ENCODE data around the gene OGFOD3. TPM values are rescaled to one million over a fixed set of nuclear protein-coding genes. Genes with fewer than 3 reads are reported as not detected.

OGFOD3 gene
- total RNA-seq, 1 donor from 2014 or later = 26.7 TPM

GRCh38 chr17:82400206-82400605 is 18.2 kb downstream of the OGFOD3 start:
- no peak for DNase-seq
- peaks cover 11% of the 10 kb centered on the region for H3K4me1 Mint-ChIP-seq
- H3K27me3 Mint-ChIP-seq = no peaks in the 10 kb centered on the region
- intact Hi-C loops (cut with micrococcal nuclease) = no loop called here
- H3K27ac Mint-ChIP-seq = no peak overlapping the region
- peaks cover 21% of the 10 kb centered on the region for H3K36me3 Mint-ChIP-seq (ENCODE audit: low read depth)
- no peak overlapping the region for H3K4me3 Mint-ChIP-seq
- H3K9me3 Mint-ChIP-seq = no peaks in the 10 kb centered on the region

DNA sequence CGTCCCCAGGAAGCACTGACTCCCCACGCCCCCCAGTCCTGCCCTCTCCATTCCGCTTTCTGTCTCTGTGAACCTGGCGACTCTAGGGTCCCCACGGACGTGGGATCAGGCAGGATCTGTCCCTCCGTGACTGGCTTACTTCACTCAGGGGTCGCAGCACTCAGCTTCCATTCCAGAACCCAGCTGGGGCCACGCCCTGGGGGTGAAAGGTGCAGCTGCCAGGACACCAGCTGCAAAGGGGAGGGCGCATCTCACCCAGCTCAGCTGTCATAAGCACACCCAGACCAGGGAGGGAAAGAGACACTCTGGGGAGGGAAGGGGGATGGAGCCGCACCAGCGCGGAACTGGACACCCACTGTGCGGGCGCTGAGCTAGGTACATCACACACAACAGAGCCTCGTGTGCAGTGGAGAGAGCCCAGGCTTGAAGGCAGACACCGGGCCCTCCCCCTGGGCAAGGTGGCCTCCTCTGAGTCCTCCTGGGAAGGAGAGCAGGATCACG is 18.7 kb downstream of the OGFOD3 start:
- Mint-ChIP-seq H3K9me3 (no peaks in the 10 kb centered on the region), H3K36me3 (ENCODE audit: low read depth) (peaks cover 23% of the 10 kb centered on the region), H3K4me1 (peaks cover 11% of the 10 kb centered on the region), H3K27me3 (no peaks in the 10 kb centered on the region), H3K4me3 (no peak overlapping the region), H3K27ac (no peak overlapping the region)
- intact Hi-C loops (cut with micrococcal nuclease) = no loop called here
- no peak for DNase-seq

DNA sequence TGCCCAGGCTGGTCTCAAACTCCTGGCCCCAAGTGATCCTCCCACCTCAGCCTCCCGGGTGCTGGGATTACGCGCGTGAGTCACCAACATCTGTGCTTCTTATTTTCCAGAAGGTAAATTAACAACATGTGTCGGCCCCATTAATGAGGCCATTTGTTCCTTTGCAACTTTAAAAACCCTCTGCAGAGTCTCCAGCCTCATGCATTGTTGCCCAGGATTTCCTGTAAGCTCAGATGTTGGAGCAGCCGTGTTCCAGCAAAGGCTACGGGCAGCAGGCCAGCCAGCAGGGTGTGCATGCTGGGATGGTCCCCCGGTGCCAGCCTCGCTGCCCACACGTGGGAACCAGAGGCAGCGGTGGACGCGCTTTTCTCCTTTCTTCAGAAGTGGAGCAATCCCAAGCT is 19.3 kb downstream of the OGFOD3 start:
- intact Hi-C loops (cut with micrococcal nuclease) = no loop called here
- Mint-ChIP-seq H3K4me1 (peaks cover 13% of the 10 kb centered on the region), H3K27me3 (no peaks in the 10 kb centered on the region), H3K4me3 (no peak overlapping the region), H3K9me3 (no peaks in the 10 kb centered on the region), H3K36me3 (ENCODE audit: low read depth) (peaks cover 21% of the 10 kb centered on the region), H3K27ac (no peak overlapping the region)
- DNase-seq = no peak

GRCh38 chr17:82397449-82398335 is 20.7 kb downstream of the OGFOD3 start:
- Mint-ChIP-seq H3K27ac (no peak overlapping the region), H3K4me3 (no peak overlapping the region), H3K4me1 (peaks cover 12% of the 10 kb centered on the region), H3K36me3 (ENCODE audit: low read depth) (peaks cover 12% of the 10 kb centered on the region), H3K9me3 (no peaks in the 10 kb centered on the region), H3K27me3 (no peaks in the 10 kb centered on the region)
- no peak for DNase-seq
- intact Hi-C loops (cut with micrococcal nuclease) = no loop called here

DNA sequence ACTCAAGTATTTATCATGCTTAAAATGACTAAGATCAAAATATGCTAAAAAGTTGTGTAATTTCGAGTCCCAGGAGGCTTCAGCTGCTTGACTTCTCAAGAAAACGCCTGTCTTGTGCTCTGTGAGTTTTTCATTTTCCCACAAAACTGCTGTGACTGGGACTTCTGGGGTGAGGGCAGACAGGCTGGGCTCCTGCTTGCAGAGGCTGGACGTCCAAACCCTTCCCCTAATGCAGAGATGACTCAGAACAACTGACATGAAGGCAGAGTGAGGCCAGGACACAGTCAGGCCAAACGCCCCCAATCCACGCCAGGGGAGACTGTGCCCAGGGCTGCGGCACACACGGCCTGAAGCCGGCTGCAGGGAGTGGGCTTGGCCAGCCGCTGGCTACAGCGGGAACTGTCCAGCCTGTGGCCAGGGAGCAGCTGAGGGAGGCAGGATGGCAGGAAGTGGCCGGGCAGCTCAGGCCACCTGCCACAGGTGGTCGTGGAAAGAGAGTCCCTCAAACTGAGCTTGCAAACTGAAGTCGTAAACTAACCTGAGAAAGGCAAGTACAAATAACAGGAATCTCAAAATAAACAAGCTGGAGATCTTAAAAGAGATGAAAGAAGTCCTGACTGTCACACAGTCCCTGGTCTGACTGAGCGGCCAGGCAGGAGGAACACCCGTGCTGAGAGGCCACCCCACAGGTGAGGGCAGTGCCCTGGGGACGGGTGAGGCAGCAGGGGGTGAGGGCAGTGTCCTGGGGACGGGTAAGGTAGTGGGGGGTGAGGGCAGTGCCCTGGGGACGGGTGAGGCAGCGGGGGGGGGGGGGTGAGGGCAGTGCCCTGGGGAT is 21.6 kb downstream of the OGFOD3 start:
- DNase-seq = no peak
- intact Hi-C loops (cut with micrococcal nuclease) = no loop called here
- Mint-ChIP-seq H3K9me3 (no peaks in the 10 kb centered on the region), H3K27me3 (no peaks in the 10 kb centered on the region), H3K4me1 (peaks cover 12% of the 10 kb centered on the region), H3K27ac (no peak overlapping the region), H3K4me3 (no peak overlapping the region), H3K36me3 (ENCODE audit: low read depth) (peaks cover 11% of the 10 kb centered on the region)

- Mint-ChIP-seq H3K36me3 (ENCODE audit: low read depth) (peaks cover 5% of the 10 kb centered on the region), H3K27me3 (no peaks in the 10 kb centered on the region), H3K27ac (no peak overlapping the region), H3K9me3 (no peaks in the 10 kb centered on the region), H3K4me1 (peaks cover 3% of the 10 kb centered on the region), H3K4me3 (no peak overlapping the region)
- intact Hi-C loops (cut with micrococcal nuclease) = no loop called here
- DNase-seq = no peak
Observed at GRCh38 chr17:82394278-82394677, 24.1 kb downstream of the OGFOD3 start.

- Mint-ChIP-seq H3K4me3 (no peak overlapping the region), H3K36me3 (ENCODE audit: low read depth) (peaks cover 5% of the 10 kb centered on the region), H3K27me3 (no peaks in the 10 kb centered on the region), H3K27ac (no peak overlapping the region), H3K9me3 (no peaks in the 10 kb centered on the region), H3K4me1 (peaks cover 3% of the 10 kb centered on the region)
- no peak for DNase-seq
- intact Hi-C loops (cut with micrococcal nuclease) = no loop called here
Observed at GRCh38 chr17:82392941-82393340, 25.4 kb downstream of the OGFOD3 start.

- intact Hi-C loops (cut with micrococcal nuclease) = no loop called here
- H3K36me3 Mint-ChIP-seq (ENCODE audit: low read depth) = peaks cover 5% of the 10 kb centered on the region
- H3K9me3 Mint-ChIP-seq = no peaks in the 10 kb centered on the region
- DNase-seq = no peak
- no peak overlapping the region for H3K4me3 Mint-ChIP-seq
- H3K27ac Mint-ChIP-seq = no peak overlapping the region
- peaks cover 2% of the 10 kb centered on the region for H3K27me3 Mint-ChIP-seq
- peaks cover 7% of the 10 kb centered on the region for H3K4me1 Mint-ChIP-seq
Observed at GRCh38 chr17:82392209-82392920, 26.0 kb downstream of the OGFOD3 start.

DNA sequence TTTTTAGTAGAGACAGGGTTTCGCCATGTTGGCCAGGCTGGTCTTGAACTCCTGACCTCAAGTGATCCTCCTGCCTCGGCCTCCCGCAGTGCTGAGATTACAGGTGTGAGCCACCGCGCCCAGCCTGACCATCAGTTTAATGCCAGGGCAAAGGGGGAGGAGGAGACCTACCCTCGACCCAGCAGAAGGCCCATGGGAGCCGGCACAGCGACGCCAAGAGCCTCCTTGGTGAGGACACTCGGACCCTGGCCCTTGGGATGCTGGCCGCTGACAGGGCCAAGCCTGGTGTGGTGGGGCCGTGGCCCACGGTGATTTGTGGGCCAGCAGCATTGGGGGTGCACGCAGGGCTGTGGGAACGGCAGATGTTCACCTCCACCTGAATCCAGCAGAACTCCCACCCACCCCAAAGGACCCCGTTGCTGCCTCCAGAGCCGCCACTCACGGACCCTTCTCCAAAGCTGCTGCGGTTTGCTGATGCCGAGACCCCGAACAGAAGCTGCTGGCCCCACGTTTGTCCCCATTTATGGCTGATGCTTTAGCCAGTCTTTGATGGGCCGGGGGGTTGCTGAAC is 26.8 kb downstream of the OGFOD3 start:
- Mint-ChIP-seq H3K27me3 (peaks cover 2% of the 10 kb centered on the region), H3K27ac (no peak overlapping the region), H3K4me3 (no peak overlapping the region), H3K4me1 (peaks cover 7% of the 10 kb centered on the region), H3K36me3 (ENCODE audit: low read depth) (peaks cover 3% of the 10 kb centered on the region), H3K9me3 (no peaks in the 10 kb centered on the region)
- intact Hi-C loops (cut with micrococcal nuclease) = no loop called here
- DNase-seq = no peak

DNA sequence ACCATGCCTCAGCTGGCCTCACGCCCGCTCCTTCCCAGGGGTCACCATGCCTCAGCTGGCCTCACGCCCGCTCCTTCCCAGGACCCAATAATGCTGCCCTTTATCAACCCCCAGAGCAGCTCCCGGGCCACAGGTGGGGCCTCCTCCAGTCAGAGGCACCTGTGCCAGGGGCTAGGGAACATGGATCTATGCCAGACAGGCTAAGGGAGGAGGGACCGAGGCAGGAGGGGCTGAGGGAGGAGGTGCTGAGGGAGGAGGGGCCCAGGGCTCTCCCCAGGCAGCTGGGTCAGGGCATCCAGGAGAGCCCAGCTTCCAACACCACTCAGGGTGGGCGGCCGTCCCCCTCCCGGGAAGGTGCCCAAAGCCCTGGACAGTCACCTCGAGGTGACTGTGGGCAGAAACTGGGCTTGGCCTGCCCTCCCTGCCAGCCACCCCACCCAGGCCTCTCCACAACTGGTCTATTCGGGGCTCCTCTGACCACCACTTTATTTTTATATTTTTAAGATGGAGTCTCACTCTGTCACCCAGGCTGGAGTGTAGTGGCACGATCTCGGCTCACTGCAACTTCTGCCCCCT is 27.4 kb downstream of the OGFOD3 start:
- intact Hi-C loops (cut with micrococcal nuclease) = no loop called here
- H3K9me3 Mint-ChIP-seq = no peaks in the 10 kb centered on the region
- H3K27me3 Mint-ChIP-seq = peaks cover 2% of the 10 kb centered on the region
- peaks cover 7% of the 10 kb centered on the region for H3K4me1 Mint-ChIP-seq
- H3K36me3 Mint-ChIP-seq (ENCODE audit: low read depth) = peaks cover 3% of the 10 kb centered on the region
- no peak for DNase-seq
- no peak overlapping the region for H3K4me3 Mint-ChIP-seq
- no peak overlapping the region for H3K27ac Mint-ChIP-seq

DNA sequence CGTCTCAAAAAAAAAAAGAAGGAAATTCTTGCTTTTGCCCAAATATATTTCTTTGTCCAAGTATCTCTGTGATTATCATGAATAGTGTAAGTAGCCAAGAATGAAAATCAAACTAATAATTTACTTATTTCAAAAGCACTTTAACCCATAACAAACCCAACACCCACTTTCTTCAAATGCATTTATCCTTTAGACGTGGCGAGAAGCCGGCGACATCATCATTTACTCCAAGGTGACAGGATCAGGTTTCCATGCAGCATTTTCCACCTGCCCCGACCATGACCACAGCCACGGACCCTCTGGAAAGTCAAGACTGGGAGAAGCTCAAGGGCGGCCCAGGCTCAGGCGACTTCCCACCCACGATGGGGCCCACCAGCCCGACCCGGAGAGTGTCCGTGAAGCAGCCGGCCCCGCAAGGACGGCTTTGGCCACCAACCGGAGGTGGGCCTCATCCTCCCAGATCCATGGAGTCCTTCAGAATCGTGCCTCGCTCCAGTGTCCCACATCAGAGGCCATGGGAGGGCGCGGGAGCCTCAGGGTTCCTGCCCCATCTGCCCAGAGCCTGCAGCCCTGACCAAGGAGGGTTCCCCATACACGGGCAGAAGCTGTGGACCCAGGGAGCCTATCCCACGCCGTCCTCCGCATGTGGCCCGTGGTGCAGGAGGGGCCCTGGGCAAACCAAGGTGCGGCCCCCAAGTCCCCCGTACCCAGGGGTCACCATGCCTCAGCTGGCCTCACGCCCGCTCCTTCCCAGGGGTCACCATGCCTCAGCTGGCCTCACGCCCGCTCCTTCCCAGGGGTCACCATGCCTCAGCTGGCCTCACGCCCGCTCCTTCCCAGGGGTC is 28.1 kb downstream of the OGFOD3 start:
- H3K27ac Mint-ChIP-seq = no peak overlapping the region
- DNase-seq = no peak
- H3K27me3 Mint-ChIP-seq = peaks cover 2% of the 10 kb centered on the region
- H3K9me3 Mint-ChIP-seq = no peaks in the 10 kb centered on the region
- intact Hi-C loops (cut with micrococcal nuclease) = no loop called here
- H3K36me3 Mint-ChIP-seq (ENCODE audit: low read depth) = peaks cover 3% of the 10 kb centered on the region
- H3K4me3 Mint-ChIP-seq = no peak overlapping the region
- peaks cover 7% of the 10 kb centered on the region for H3K4me1 Mint-ChIP-seq

DNA sequence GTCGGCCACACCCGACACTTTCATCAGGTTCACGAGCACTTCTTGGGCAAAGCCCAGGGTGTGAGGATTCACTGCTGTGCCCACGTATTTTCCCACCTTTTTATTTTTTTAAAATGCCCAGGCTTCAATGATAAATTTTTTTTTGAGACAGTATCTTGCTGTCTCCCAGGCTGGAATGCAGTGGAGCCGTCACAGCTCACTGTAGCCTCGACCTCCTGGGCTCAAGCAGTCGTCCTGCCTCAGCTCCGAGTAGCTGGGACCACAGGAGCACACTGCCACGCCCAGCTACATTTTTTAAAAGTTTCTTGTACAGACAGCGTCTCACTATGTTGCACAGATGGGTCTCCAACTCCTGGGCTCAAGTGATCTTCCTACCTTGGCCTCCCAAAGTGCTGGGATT is 29.0 kb downstream of the OGFOD3 start:
- Mint-ChIP-seq H3K4me1 (peaks cover 7% of the 10 kb centered on the region), H3K27ac (no peak overlapping the region), H3K36me3 (ENCODE audit: low read depth) (no peaks in the 10 kb centered on the region), H3K4me3 (no peak overlapping the region), H3K27me3 (peaks cover 2% of the 10 kb centered on the region), H3K9me3 (no peaks in the 10 kb centered on the region)
- intact Hi-C loops (cut with micrococcal nuclease) = no loop called here
- DNase-seq = no peak

All from activated CD4-positive, alpha-beta T cell treated with anti-CD3 and anti-CD28 coated beads, Interleukin-2, amount 10 ng/mL, durations not matched to agents 24 days and 14 days (primary cell).